ENCODE results near the gene FOLR1.
A peak's percentile ranks its signal among the peaks of the same experiment; 100 is the strongest.

The FOLR1 gene

GRCh38 chr11:72239313-72239848 lies 47.4 kb downstream of the FOLR1 start:
- H3K4me3 ChIP-seq (ENCODE audit: low read depth, low read length): no peak overlapping the region
- no peak for TF ChIP-seq CTCF (IDR thresholded peaks at IDR 0.05; ENCODE audit: borderline replicate concordance, insufficient read depth, low read depth, low read length)

- no peak for TF ChIP-seq CTCF (IDR thresholded peaks at IDR 0.05; ENCODE audit: borderline replicate concordance, insufficient read depth, low read depth, low read length)
- H3K4me3 ChIP-seq (ENCODE audit: low read depth, low read length): peak overlapping the region; percentile 6
These were observed 48.0 kb downstream of the FOLR1 start for GRCh38 chr11:72239849-72240460.

GRCh38 chr11:72240461-72241290 lies 48.7 kb downstream of the FOLR1 start:
- H3K4me3 ChIP-seq (ENCODE audit: low read depth, low read length): no peak overlapping the region
- no peak for TF ChIP-seq CTCF (IDR thresholded peaks at IDR 0.05; ENCODE audit: borderline replicate concordance, insufficient read depth, low read depth, low read length)

GRCh38 chr11:72241291-72241781 lies 49.4 kb downstream of the FOLR1 start:
- H3K4me3 ChIP-seq (ENCODE audit: low read depth, low read length): no peak overlapping the region
- no peak for TF ChIP-seq CTCF (IDR thresholded peaks at IDR 0.05; ENCODE audit: borderline replicate concordance, insufficient read depth, low read depth, low read length)

- H3K4me3 ChIP-seq (ENCODE audit: low read depth, low read length): no peak overlapping the region
- no peak for TF ChIP-seq CTCF (IDR thresholded peaks at IDR 0.05; ENCODE audit: borderline replicate concordance, insufficient read depth, low read depth, low read length)
These were observed 50.2 kb downstream of the FOLR1 start for GRCh38 chr11:72242141-72242540.

- H3K4me3 ChIP-seq (ENCODE audit: low read depth, low read length): no peak overlapping the region
- no peak for TF ChIP-seq CTCF (IDR thresholded peaks at IDR 0.05; ENCODE audit: borderline replicate concordance, insufficient read depth, low read depth, low read length)
These were observed 51.5 kb downstream of the FOLR1 start for GRCh38 chr11:72243173-72244059.
